HepG2 (cell line): ENCODE measurements around the gene SYNC. TPM values are rescaled to one million over a fixed set of nuclear protein-coding genes. Genes with fewer than 3 reads are reported as not detected.

Experiments
- DZIP1 ChIP-seq: sonication (generic); formaldehyde crosslinking; IDR thresholded peaks from 2 replicates; pipeline ENCODE4 v1.5.0; 2020; ENCODE audit warnings: mild to moderate bottlenecking, missing genetic modification reagents
- ETV5 ChIP-seq: IDR thresholded peaks from 2 replicates; pipeline ENCODE4 v1.6.1; 2018; ENCODE audit warnings: missing biosample characterization, missing genetic modification reagents, inconsistent platforms, borderline replicate concordance
- EZH2 ChIP-seq: conservative IDR thresholded peaks from 2 replicates; pipeline ENCODE4 v1.6.1; 2012; ENCODE audit warnings: mild to moderate bottlenecking, low read depth, low read length, moderate library complexity
- GTF3A ChIP-seq: sonication (generic); formaldehyde crosslinking; conservative IDR thresholded peaks from 2 replicates; pipeline ENCODE4 v1.4.0; 2020; ENCODE audit warnings: mild to moderate bottlenecking, missing genetic modification reagents
- MEIS1 ChIP-seq: sonication (generic); formaldehyde crosslinking; IDR thresholded peaks from 2 replicates; pipeline ENCODE4 v1.9.0; 2021; ENCODE audit warnings: mild to moderate bottlenecking, missing genetic modification reagents, moderate library complexity, borderline replicate concordance
- PITX1 ChIP-seq: sonication (generic); formaldehyde crosslinking; IDR thresholded peaks from 2 replicates; pipeline ENCODE4 v1.5.1; 2020; ENCODE audit warnings: mild to moderate bottlenecking, missing genetic modification reagents
- REL ChIP-seq: sonication (generic); formaldehyde crosslinking; conservative IDR thresholded peaks from 2 replicates; pipeline ENCODE4 v1.8.0; 2022; ENCODE audit warnings: mild to moderate bottlenecking, missing genetic modification reagents, moderate library complexity
- SP140L ChIP-seq: sonication (generic); formaldehyde crosslinking; IDR thresholded peaks from 2 replicates; pipeline ENCODE4 v1.4.0; 2020; ENCODE audit warnings: missing genetic modification reagents, borderline replicate concordance
- TGIF2 ChIP-seq: IDR thresholded peaks from 2 replicates; pipeline ENCODE4 v1.6.1; 2016; ENCODE audit warnings: control low read depth, missing compliant biosample characterization
- THAP11 ChIP-seq: IDR thresholded peaks from 2 replicates; pipeline ENCODE4 v1.6.1; 2016; ENCODE audit warnings: missing biosample characterization, missing genetic modification reagents
- ZFP82 ChIP-seq: sonication (generic); formaldehyde crosslinking; IDR thresholded peaks from 2 replicates; pipeline ENCODE4 v1.5.1; 2020; ENCODE audit warnings: mild to moderate bottlenecking, missing genetic modification reagents, borderline replicate concordance
- ZNF263 ChIP-seq: sonication (generic); formaldehyde crosslinking; IDR thresholded peaks from 2 replicates; pipeline ENCODE4 v1.4.0; 2020; ENCODE audit warnings: missing genetic modification reagents
- ZNF296 ChIP-seq: sonication (generic); formaldehyde crosslinking; conservative IDR thresholded peaks from 2 replicates; pipeline ENCODE4 v1.5.0; 2020; ENCODE audit warnings: mild to moderate bottlenecking, missing genetic modification reagents
- ZNF501 ChIP-seq: sonication (generic); formaldehyde crosslinking; IDR thresholded peaks from 2 replicates; pipeline ENCODE4 v1.5.1; 2020; ENCODE audit warnings: mild to moderate bottlenecking, moderate library complexity, missing genetic modification reagents
- ZNF770 ChIP-seq: sonication (generic); formaldehyde crosslinking; IDR thresholded peaks from 2 replicates; pipeline ENCODE4 v1.5.0; 2020; ENCODE audit warnings: mild to moderate bottlenecking, missing genetic modification reagents
- ZNF816 ChIP-seq: sonication (generic); formaldehyde crosslinking; IDR thresholded peaks from 2 replicates; pipeline ENCODE4 v1.8.0; 2022; ENCODE audit warnings: missing genetic modification reagents, mild to moderate bottlenecking, borderline replicate concordance
- ZSCAN20 ChIP-seq: sonication (generic); formaldehyde crosslinking; IDR thresholded peaks from 2 replicates; pipeline ENCODE4 v1.4.0; 2020; ENCODE audit warnings: missing genetic modification reagents, mild to moderate bottlenecking, borderline replicate concordance
- polyA plus RNA-seq, 8 experiments: library from polyadenylated mRNA; depleted of rRNA in 3 of 8; stranded (reverse) in 7 of 8; unstranded in 1 of 8; fragments of >200 nt; fragmentation: Illumina TruSeq in 4 of 8; extraction: Trizol in 4 of 8; gene quantifications; 2 replicates each; pipeline versions ENCODE4 v1.2.1 to v1.2.3, GENCODE V29; 2011 to 2016; ENCODE audit warnings: low read depth in 4 of 8, missing spikeins in 1 of 8, mixed read lengths in 1 of 8; ENCODE audit not compliant: insufficient read depth in 1 of 8
- total RNA-seq, 5 experiments: library from RNA; depleted of rRNA; stranded (reverse); fragments of >200 nt; fragmentation: Illumina TruSeq; extraction: Trizol; gene quantifications; 2 replicates each; pipeline ENCODE4 v1.2.3, GENCODE V29; 2016; ENCODE audit warnings: low read depth in 1 of 5
- TF ChIP-seq, protein P1 (sequence below): sonication (generic); formaldehyde crosslinking; IDR thresholded peaks from 2 replicates; pipeline ENCODE4 v1.5.0; 2020; ENCODE audit warnings: missing genetic modification reagents
- TF ChIP-seq, protein P2 (sequence below): sonication (generic); formaldehyde crosslinking; IDR thresholded peaks from 2 replicates; pipeline ENCODE4 v1.9.0; 2021; ENCODE audit warnings: missing genetic modification reagents, borderline replicate concordance

SYNC gene
- total and polyA plus RNA-seq, 2 of the 13 experiments (the other 11 are each of a cell fraction or from before 2014, with no cell fraction given), result 2.4 to 5.4 TPM

DNA sequence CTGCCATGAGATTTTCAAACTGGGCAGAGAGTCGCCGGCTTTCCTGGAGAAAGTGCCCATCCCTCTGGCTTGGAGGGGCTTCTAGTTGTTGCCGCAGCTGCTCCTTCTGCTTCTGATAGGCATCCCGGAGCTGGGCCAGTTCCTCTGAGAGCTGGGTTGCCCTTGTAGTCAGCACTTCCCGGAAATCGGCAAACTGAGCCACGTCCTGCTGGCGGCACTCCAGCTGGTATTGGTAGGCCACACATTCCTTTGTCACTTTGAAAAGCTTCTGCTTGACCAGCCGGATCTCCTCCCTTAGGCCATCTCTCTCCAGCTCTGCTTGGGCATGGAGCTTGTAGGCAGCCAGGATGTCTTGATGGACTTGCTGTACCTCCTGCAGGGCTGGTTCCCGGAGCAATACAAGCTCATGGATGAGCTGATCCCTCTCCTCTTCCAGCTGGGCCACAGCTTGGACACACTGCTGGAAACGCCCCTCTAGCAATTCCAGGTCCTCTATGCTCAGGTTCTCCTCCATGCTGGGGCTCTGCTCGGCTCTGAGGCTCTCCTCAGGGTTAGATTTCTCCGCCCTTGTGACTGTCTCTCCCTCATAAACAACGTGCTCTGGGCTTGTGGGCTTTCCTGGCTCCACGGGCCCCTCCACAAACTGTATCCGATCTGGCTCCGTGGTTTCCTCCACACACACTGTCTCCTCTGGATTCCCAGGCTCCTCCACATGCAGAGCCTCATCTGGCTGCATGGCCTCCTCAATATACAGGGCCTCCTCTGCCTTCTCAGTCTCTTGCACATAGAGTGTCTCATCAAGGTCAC, 7.3 kb downstream of the SYNC start (continued):
- TF ChIP-seq THAP11 (CRISPR knock-in tag) (no peak), PITX1 (peak; percentile 32; the same call in 1 of the 2 replicates), MEIS1 (CRISPR knock-in tag) (no peak), ZNF816 (CRISPR knock-in tag) (no peak), ZSCAN20 (CRISPR knock-in tag) (no peak), REL (CRISPR knock-in tag) (no peak), ZNF296 (CRISPR knock-in tag) (peak; percentile 64), ZFP82 (no peak), ETV5 (CRISPR knock-in tag) (peak; percentile 48; the same call in 1 of the 2 replicates), ZNF770 (CRISPR knock-in tag) (peak; percentile 84; the same call in 1 of the 2 replicates), GTF3A (CRISPR knock-in tag) (no peak), TGIF2 (CRISPR knock-in tag) (peak; percentile 20; the same call in 1 of the 2 replicates), SP140L (no peak), ZNF501 (no peak), ZNF263 (CRISPR knock-in tag) (no peak; the same call in none of the 2 replicates), EZH2 (no peak), DZIP1 (CRISPR knock-in tag) (peak; percentile 65; the same call in 1 of the 2 replicates)
- TF ChIP-seq, protein P1, sequence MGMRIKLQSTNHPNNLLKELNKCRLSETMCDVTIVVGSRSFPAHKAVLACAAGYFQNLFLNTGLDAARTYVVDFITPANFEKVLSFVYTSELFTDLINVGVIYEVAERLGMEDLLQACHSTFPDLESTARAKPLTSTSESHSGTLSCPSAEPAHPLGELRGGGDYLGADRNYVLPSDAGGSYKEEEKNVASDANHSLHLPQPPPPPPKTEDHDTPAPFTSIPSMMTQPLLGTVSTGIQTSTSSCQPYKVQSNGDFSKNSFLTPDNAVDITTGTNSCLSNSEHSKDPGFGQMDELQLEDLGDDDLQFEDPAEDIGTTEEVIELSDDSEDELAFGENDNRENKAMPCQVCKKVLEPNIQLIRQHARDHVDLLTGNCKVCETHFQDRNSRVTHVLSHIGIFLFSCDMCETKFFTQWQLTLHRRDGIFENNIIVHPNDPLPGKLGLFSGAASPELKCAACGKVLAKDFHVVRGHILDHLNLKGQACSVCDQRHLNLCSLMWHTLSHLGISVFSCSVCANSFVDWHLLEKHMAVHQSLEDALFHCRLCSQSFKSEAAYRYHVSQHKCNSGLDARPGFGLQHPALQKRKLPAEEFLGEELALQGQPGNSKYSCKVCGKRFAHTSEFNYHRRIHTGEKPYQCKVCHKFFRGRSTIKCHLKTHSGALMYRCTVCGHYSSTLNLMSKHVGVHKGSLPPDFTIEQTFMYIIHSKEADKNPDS (CRISPR knock-in tag), result no peak
- TF ChIP-seq, protein P2, sequence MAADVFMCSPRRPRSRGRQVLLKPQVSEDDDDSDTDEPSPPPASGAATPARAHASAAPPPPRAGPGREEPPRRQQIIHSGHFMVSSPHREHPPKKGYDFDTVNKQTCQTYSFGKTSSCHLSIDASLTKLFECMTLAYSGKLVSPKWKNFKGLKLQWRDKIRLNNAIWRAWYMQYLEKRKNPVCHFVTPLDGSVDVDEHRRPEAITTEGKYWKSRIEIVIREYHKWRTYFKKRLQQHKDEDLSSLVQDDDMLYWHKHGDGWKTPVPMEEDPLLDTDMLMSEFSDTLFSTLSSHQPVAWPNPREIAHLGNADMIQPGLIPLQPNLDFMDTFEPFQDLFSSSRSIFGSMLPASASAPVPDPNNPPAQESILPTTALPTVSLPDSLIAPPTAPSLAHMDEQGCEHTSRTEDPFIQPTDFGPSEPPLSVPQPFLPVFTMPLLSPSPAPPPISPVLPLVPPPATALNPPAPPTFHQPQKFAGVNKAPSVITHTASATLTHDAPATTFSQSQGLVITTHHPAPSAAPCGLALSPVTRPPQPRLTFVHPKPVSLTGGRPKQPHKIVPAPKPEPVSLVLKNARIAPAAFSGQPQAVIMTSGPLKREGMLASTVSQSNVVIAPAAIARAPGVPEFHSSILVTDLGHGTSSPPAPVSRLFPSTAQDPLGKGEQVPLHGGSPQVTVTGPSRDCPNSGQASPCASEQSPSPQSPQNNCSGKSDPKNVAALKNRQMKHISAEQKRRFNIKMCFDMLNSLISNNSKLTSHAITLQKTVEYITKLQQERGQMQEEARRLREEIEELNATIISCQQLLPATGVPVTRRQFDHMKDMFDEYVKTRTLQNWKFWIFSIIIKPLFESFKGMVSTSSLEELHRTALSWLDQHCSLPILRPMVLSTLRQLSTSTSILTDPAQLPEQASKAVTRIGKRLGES (CRISPR knock-in tag), result no peak
